LNCaP clone FGC (cell line): ENCODE measurements around the gene CYB5R3.

Experiments
- DNase-seq: peaks from one replicate; pipeline ENCODE4 v3.0.0-alpha.2; 2011; ENCODE audit warnings: low read depth
- H3K4me3 ChIP-seq: 2 replicates; pipeline ENCODE4 v1.5.1; 2011; ENCODE audit warnings: mild to moderate bottlenecking, low read depth, low read length, control low read depth
- CTCF ChIP-seq: IDR thresholded peaks from 2 replicates; pipeline ENCODE4 v1.5.1; 2012; ENCODE audit warnings: mild to moderate bottlenecking; ENCODE audit not compliant: control insufficient read depth, insufficient read depth; ENCODE audit errors: extremely low read depth

The CYB5R3 gene

GRCh38 chr22:42692239-42693054, 43.3 kb upstream of the CYB5R3 start:
- TF ChIP-seq CTCF = no peak
- DNase-seq = no peak
- H3K4me3 ChIP-seq = no peak overlapping the region

- no peak for TF ChIP-seq CTCF
- no peak overlapping the region for H3K4me3 ChIP-seq
- DNase-seq = no peak
Measured at GRCh38 chr22:42691440-42691839, 42.2 kb upstream of the CYB5R3 start.

- TF ChIP-seq CTCF = no peak
- DNase-seq = peak; percentile 54
- H3K4me3 ChIP-seq = no peak overlapping the region
Measured at GRCh38 chr22:42688241-42689211, 39.3 kb upstream of the CYB5R3 start.

GRCh38 chr22:42686756-42687491, 37.7 kb upstream of the CYB5R3 start:
- no peak for TF ChIP-seq CTCF
- DNase-seq = no peak
- H3K4me3 ChIP-seq = no peak overlapping the region

GRCh38 chr22:42685941-42686653, 36.9 kb upstream of the CYB5R3 start:
- no peak for DNase-seq
- H3K4me3 ChIP-seq = no peak overlapping the region
- no peak for TF ChIP-seq CTCF
